GM23248 (cell line): ENCODE results near the gene PBOV1.

ENCODE experiments used
- EZH2 ChIP-seq: fragments of 200-600 bp; sonication (generic); IDR thresholded peaks from 2 replicates; pipeline ENCODE4 v1.6.1; 2018; ENCODE audit warnings: antibody characterized with exemption, mild to moderate bottlenecking; ENCODE audit not compliant: insufficient read depth, poor library complexity, severe bottlenecking
- EZH2phosphoT487 ChIP-seq: fragments of 200-600 bp; sonication (generic); IDR thresholded peaks from 2 replicates; pipeline ENCODE4 v1.6.1; 2018; ENCODE audit warnings: antibody characterized with exemption, moderate library complexity, mild to moderate bottlenecking, low read depth; ENCODE audit not compliant: insufficient read depth

GRCh38 chr6:138205437-138206094, 12.7 kb downstream of the PBOV1 start:
- TF ChIP-seq EZH2: no peak
- TF ChIP-seq EZH2phosphoT487: no peak
